ENCODE results near the gene UGT1A3.

Gene UGT1A3

GRCh38 chr2:233807215-233807865 lies 78.5 kb downstream of the UGT1A3 start:
- no peaks in the 10 kb centered on the region for H3K36me3 ChIP-seq
- TF ChIP-seq CTCF (IDR thresholded peaks at IDR 0.05) = no peak
- no peak overlapping the region for H3K4me3 ChIP-seq (ENCODE audit: low read depth in 1 of 2, low read length in 1 of 2)
- no peaks in the 10 kb centered on the region for H3K4me1 ChIP-seq (ENCODE audit: control insufficient read depth in 1 of 2, insufficient read depth in 1 of 2, low read depth in 1 of 2, low read length in 1 of 2)
- H3K27ac ChIP-seq = no peak overlapping the region
- no peaks in the 10 kb centered on the region for H3K9me3 ChIP-seq
- H3K27me3 ChIP-seq = no peaks in the 10 kb centered on the region

- Histone ChIP-seq H3K27ac (no peak overlapping the region), H3K9me3 (no peaks in the 10 kb centered on the region), H3K4me1 (ENCODE audit: control insufficient read depth in 1 of 2, insufficient read depth in 1 of 2, low read depth in 1 of 2, low read length in 1 of 2) (no peaks in the 10 kb centered on the region), H3K4me3 (ENCODE audit: low read depth in 1 of 2, low read length in 1 of 2) (no peak overlapping the region), H3K27me3 (no peaks in the 10 kb centered on the region), H3K36me3 (no peaks in the 10 kb centered on the region)
- TF ChIP-seq CTCF (IDR thresholded peaks at IDR 0.05) = no peak
Observed at GRCh38 chr2:233807966-233808935, 79.4 kb downstream of the UGT1A3 start.

- Histone ChIP-seq H3K4me3 (ENCODE audit: low read depth in 1 of 2, low read length in 1 of 2) (no peak overlapping the region), H3K36me3 (no peaks in the 10 kb centered on the region), H3K27me3 (peaks cover 9% of the 10 kb centered on the region), H3K9me3 (no peaks in the 10 kb centered on the region), H3K4me1 (ENCODE audit: control insufficient read depth in 1 of 2, insufficient read depth in 1 of 2, low read depth in 1 of 2, low read length in 1 of 2) (no peaks in the 10 kb centered on the region), H3K27ac (no peak overlapping the region)
- TF ChIP-seq CTCF (IDR thresholded peaks at IDR 0.05) = no peak
Observed at GRCh38 chr2:233810385-233810784, 81.5 kb downstream of the UGT1A3 start.

GRCh38 chr2:233811087-233811486 lies 82.2 kb downstream of the UGT1A3 start:
- no peak for TF ChIP-seq CTCF (IDR thresholded peaks at IDR 0.05)
- H3K9me3 ChIP-seq = no peaks in the 10 kb centered on the region
- H3K36me3 ChIP-seq = no peaks in the 10 kb centered on the region
- H3K4me3 ChIP-seq (ENCODE audit: low read depth in 1 of 2, low read length in 1 of 2) = no peak overlapping the region
- peaks cover 9% of the 10 kb centered on the region for H3K27me3 ChIP-seq
- H3K27ac ChIP-seq = no peak overlapping the region
- no peaks in the 10 kb centered on the region for H3K4me1 ChIP-seq (ENCODE audit: control insufficient read depth in 1 of 2, insufficient read depth in 1 of 2, low read depth in 1 of 2, low read length in 1 of 2)

GRCh38 chr2:233811732-233812131 lies 82.9 kb downstream of the UGT1A3 start:
- no peak for TF ChIP-seq CTCF (IDR thresholded peaks at IDR 0.05)
- H3K9me3 ChIP-seq = no peaks in the 10 kb centered on the region
- no peaks in the 10 kb centered on the region for H3K36me3 ChIP-seq
- H3K27me3 ChIP-seq = peaks cover 9% of the 10 kb centered on the region
- H3K27ac ChIP-seq = no peak overlapping the region
- H3K4me1 ChIP-seq (ENCODE audit: control insufficient read depth in 1 of 2, insufficient read depth in 1 of 2, low read depth in 1 of 2, low read length in 1 of 2) = no peaks in the 10 kb centered on the region
- H3K4me3 ChIP-seq (ENCODE audit: low read depth in 1 of 2, low read length in 1 of 2) = no peak overlapping the region

Measured in neutrophil (primary cell).